ENCODE data around the gene RAD51C. TPM values are rescaled to one million over a fixed set of nuclear protein-coding genes. Genes with fewer than 3 reads are reported as not detected.
A peak's percentile ranks its signal among the peaks of the same experiment; 100 is the strongest.
"Not testable (repeated sequence)": the region's sequence is repeated elsewhere in the genome, so short reads cannot be mapped to it uniquely, and the experiment has no call there.

Gene RAD51C
- polyA plus RNA-seq (ENCODE audit: low read depth in 6 of 6) = 10 to 100 TPM; 44.9 to 96.2 (median 53.0) TPM

DNA sequence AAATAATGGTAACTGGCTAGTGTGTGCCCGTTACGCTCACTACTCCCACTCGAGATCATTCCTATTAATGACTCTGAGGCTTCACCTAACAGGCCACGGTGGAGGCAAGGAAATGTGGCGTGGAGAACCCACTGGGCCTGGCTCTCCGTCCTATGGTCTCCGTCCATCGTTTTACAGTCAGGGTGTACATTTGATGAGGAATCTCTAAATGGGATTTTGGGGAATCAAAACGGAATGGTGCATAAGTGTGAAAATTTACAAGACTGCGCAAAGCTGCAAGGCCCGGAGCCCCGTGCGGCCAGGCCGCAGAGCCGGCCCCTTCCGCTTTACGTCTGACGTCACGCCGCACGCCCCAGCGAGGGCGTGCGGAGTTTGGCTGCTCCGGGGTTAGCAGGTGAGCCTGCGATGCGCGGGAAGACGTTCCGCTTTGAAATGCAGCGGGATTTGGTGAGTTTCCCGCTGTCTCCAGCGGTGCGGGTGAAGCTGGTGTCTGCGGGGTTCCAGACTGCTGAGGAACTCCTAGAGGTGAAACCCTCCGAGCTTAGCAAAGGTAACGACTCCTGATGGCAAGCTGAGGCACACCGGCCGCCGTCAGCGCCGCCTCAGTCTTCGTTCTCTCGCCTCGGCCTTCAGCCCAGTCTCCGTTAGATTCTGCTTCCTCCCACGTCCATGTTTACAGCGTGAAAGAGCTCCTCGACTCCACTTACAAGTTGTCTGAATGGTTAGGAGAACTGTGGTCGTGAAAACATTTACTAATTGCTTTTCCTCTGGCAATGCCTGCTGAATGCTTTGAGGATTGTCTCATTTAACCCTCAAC, at the start of gene RAD51C:
Gene RAD51C (plus strand): TSS at position 364 of the 817 bp plus-strand sequence. CDS start 42 bp downstream, at position 406.
- Mint-ChIP-seq H3K4me3 (peak within 1 kb of the TSS; percentile 93 to 97 (median 95)), H3K27me3 (peaks cover 0 to 4% (median 0%) of the 10 kb centered on the region in 3 donors), H3K9me3 (peaks cover 0 to 2% (median 0%) of the 10 kb centered on the region in 7 donors), H3K36me3 (no peaks in the 10 kb centered on the region), H3K27ac (peak within 1 kb of the TSS; percentile 89 to 94 (median 92)), H3K4me1 (peaks cover 18 to 20% (median 19%) of the 10 kb centered on the region in 3 donors)
- peak; percentile 99 for ATAC-seq (ENCODE audit: low read depth in 2 of 2)
- peak; percentile 85 for DNase-seq

DNA sequence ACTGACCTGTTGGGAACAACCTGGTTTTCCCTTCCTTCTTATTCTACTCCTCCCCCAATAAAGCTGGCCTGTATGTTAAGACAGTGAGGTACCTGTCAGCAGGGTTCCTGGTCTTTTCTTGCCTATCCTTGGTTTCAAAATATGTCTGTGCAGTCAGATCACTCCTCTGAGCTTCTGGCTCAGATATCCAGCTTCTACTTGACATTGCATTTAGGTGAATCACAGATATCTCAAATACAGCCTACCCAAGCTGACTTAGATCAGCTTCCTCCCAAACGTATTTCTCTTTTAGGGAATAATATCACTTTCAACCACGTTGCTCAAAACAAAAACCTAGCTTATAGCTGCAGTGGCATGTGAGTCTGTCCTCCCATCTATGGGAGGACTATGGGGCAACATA, 49.3 kb upstream of the RAD51C start:
- no peaks in the 10 kb centered on the region for H3K36me3 Mint-ChIP-seq
- no peaks in the 10 kb centered on the region for H3K27me3 Mint-ChIP-seq
- no peak overlapping the region for H3K4me3 Mint-ChIP-seq
- H3K9me3 Mint-ChIP-seq = no peaks in the 10 kb centered on the region
- DNase-seq = no peak
- ATAC-seq (ENCODE audit: low read depth in 2 of 2) = no peak
- H3K27ac Mint-ChIP-seq = peak overlapping the region in 1 of 6 donors; percentile 2
- peaks cover 0 to 3% (median 0%) of the 10 kb centered on the region in 3 donors for H3K4me1 Mint-ChIP-seq

DNA sequence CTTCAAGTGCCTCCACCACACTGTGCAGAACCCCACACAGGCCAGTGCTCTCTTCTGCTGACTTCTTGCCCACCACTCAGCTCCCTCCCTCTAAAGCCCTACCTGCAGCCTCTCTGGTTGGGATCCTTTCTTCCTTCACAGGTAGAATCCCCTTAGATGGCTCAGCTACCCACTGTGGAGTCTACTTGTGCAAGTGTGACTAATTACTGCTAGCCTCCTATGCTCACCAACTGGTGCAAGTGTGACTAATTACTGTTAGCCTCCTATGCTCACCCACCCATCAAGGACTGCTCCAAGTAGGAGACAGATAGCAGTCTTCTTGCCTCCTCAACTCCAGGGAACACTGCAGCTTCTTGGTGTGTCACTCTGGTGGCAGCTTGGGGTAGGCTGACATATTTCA, 44.2 kb upstream of the RAD51C start:
- Mint-ChIP-seq H3K27ac (no peak overlapping the region), H3K4me1 (no peaks in the 10 kb centered on the region), H3K4me3 (no peak overlapping the region), H3K9me3 (no peaks in the 10 kb centered on the region), H3K27me3 (no peaks in the 10 kb centered on the region), H3K36me3 (no peaks in the 10 kb centered on the region)
- no peak for DNase-seq
- ATAC-seq (ENCODE audit: low read depth in 2 of 2) = no peak

DNA sequence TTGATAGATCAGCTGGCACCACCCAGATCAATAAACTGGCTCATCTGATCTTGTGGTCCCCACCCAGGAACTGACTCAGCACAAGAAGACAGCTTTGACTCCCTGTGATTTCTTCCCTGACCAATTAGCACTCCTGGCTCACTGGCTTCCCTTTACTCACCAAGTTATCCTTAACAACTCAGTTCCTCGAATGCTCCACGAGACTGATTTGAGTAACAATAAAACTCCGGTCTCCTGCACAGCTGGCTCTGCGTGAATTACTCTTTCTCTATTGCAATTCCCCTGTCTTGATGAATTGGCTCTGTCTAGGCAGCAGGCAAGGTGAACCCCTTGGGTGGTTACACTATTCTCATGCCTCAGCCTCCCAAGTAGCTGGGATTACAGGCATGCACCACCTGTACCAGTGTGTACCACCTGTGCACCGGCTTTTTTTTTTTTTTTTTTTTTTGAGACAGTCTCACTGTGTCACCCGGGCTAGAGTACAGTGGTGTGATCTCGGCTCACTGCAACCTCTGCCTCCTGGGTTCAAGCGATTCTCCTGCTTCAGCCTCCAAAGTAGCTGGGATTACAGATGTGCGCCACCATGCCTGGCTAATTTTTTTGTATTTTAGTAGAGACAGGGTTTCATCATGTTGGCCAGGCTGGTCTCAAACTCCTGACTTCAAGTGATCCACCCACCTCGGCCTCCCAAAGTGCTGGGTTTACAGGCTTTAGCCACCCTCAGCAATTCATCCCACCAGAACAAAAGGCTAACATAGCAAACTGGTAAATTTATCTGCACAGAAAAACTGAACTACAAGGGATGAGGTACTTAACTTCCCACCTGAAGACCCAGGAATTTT, 34.2 kb upstream of the RAD51C start:
- H3K27me3 Mint-ChIP-seq; H3K9me3 Mint-ChIP-seq; ATAC-seq (ENCODE audit: low read depth in 2 of 2); DNase-seq; H3K36me3 Mint-ChIP-seq: not testable (repeated sequence)
- H3K27ac Mint-ChIP-seq = peak overlapping the region in 5 of 6 donors; percentile 100
- H3K4me3 Mint-ChIP-seq = peak overlapping the region; percentile 80 to 94 (median 87)
- H3K4me1 Mint-ChIP-seq = peaks cover 14 to 18% (median 16%) of the 10 kb centered on the region in 3 donors

DNA sequence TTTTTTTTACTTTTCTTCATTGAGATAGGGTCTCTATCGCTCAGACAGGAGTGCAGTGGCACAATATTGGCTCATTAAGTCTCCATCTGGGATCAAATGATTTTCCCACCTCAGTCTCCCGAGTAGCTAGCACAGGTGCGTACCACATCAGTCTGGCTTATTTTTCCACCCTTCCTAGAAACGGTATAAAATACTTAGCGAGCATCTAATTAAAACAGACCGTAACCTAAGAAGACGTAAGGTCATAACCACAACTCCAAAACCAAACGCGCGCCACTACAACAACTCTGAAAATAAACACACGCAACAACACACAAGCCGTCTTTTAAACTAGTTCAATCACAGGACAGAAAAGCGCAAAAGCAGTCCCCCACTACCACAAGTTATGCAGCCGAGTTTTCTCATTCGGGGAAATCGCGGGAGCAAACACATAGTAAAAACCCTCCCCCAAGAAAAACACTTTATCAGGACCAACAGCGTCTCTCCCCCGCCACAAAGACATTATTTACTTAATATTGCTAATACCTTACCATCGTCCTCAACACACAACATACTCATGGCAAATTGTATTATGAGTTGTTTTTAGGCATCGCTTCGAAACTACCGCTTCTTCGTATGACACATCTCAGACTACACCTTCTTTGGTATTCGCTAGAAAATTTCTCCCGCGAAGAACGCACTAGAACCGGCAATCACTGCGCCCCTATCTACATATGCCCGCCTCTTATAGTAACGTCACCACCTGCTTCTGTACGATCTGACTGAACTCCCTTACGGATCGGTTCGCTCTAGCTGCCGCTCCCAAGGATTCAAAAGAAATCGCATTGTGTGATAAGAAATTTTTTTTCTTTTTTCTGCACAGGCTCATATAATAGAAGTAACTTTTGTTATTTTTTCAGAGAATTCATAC, 33.3 kb upstream of the RAD51C start:
- H3K36me3 Mint-ChIP-seq = no peaks in the 10 kb centered on the region
- H3K4me1 Mint-ChIP-seq = peaks cover 14 to 18% (median 16%) of the 10 kb centered on the region in 3 donors
- ATAC-seq (ENCODE audit: low read depth in 2 of 2) (peak; percentile 80 to 81), DNase-seq (peak; percentile 84)
- H3K27ac Mint-ChIP-seq = peak overlapping the region; percentile 100
- peak overlapping the region; percentile 80 to 94 (median 87) for H3K4me3 Mint-ChIP-seq
- peaks cover 0 to 6% (median 0%) of the 10 kb centered on the region in 3 donors for H3K27me3 Mint-ChIP-seq
- peaks cover 0 to 4% (median 0%) of the 10 kb centered on the region in 7 donors for H3K9me3 Mint-ChIP-seq

DNA sequence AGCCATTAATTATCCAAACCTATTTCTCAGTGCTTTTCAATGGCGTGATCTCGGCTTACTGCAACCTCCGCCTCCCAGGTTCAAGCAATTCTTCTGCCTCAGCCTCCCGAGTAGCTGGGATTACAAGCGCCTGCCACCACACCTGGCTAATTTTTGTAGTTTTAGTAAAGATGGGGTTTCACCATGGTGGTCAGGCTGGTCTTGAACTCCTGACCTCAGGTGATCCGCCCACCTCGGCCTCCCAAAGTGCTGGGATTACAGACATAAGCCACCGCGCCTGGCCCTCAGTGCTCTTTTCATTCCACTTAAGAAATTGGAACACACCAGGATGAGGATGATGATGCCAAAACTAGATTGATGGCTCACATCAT, 32.7 kb upstream of the RAD51C start:
- not testable (repeated sequence) for H3K36me3 Mint-ChIP-seq; DNase-seq; H3K27me3 Mint-ChIP-seq; H3K9me3 Mint-ChIP-seq; ATAC-seq (ENCODE audit: low read depth in 2 of 2)
- Mint-ChIP-seq H3K4me1 (peaks cover 14 to 18% (median 16%) of the 10 kb centered on the region in 3 donors), H3K4me3 (peak overlapping the region; percentile 80 to 94 (median 87)), H3K27ac (peak overlapping the region; percentile 100)

DNA sequence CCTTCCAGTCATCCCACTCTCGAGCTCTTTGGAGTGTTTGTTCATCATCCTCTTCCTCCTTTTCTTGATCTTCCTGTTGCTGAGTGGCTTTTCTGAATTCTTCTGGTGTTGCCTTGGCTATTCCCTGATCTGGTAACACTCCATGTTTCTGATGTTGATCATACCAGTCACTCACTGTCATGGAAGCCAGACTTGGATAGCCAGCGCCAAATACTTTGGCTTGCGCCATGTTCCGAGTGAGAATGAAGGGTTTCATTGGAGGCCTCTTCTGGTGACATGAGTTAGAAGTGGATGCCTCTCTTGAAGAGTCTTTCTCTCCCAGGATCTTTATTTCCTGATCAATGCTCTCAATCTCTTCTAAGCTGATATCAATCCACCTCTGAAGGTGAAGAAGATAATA, 31.8 kb upstream of the RAD51C start:
- no peak for DNase-seq
- H3K9me3 Mint-ChIP-seq = peaks cover 0 to 4% (median 0%) of the 10 kb centered on the region in 7 donors
- peaks cover 14 to 18% (median 16%) of the 10 kb centered on the region in 3 donors for H3K4me1 Mint-ChIP-seq
- peak overlapping the region; percentile 21 to 83 (median 70) for H3K4me3 Mint-ChIP-seq
- ATAC-seq (ENCODE audit: low read depth in 2 of 2) = no peak
- no peaks in the 10 kb centered on the region for H3K36me3 Mint-ChIP-seq
- peak overlapping the region in 3 of 6 donors; percentile 13 to 93 (median 67) for H3K27ac Mint-ChIP-seq
- H3K27me3 Mint-ChIP-seq = peaks cover 0 to 11% (median 0%) of the 10 kb centered on the region in 3 donors

DNA sequence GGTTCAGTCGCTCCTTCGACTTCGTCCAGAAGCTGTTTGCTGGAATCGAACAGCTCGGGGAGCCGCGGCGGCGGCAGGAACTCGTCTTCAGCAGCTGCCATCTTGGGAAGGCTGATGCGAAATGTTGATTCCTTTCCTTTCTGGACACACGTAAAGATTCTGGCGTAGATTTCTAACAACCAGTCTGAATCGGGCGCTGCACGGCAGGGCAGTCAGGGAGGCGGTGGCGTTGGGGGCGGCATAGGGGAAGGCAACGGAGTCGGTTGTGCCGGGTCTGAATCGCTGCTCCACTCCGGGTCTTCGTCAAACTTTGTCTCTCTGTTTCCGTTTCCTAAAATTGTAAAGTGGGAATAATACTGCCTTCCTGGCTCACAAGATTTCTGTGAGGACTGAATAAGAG, 30.9 kb upstream of the RAD51C start:
- Mint-ChIP-seq H3K4me3 (peak overlapping the region in 2 of 8 donors; percentile 26 to 72), H3K36me3 (no peaks in the 10 kb centered on the region), H3K9me3 (peaks cover 0 to 4% (median 0%) of the 10 kb centered on the region in 7 donors), H3K27ac (peak overlapping the region in 1 of 6 donors; percentile 15), H3K4me1 (peaks cover 16 to 22% (median 18%) of the 10 kb centered on the region in 3 donors), H3K27me3 (peaks cover 4 to 17% (median 5%) of the 10 kb centered on the region in 3 donors)
- ATAC-seq (ENCODE audit: low read depth in 2 of 2) (no peak), DNase-seq (no peak)

DNA sequence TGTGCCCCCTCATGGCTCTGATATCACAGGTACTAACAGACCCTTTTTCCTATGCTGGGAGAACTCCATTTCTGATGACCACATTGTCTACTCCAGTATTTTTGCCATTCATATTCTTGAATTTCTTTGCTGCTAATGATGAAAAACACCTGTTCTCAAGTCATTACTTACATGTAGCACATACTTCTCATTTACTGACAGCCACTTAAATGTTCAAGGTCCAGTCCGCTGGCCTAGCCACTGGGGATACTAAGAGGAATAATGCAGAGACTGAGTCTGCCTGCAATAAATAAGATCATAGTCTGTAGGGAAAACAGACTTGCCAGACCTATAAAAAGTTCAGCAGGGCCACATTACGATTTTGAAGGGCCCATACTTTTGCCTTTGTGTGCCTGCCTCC, 28.1 kb upstream of the RAD51C start:
- peaks cover 0 to 2% (median 0%) of the 10 kb centered on the region in 7 donors for H3K9me3 Mint-ChIP-seq
- H3K36me3 Mint-ChIP-seq = no peaks in the 10 kb centered on the region
- no peak for ATAC-seq (ENCODE audit: low read depth in 2 of 2)
- DNase-seq = no peak
- peak overlapping the region in 1 of 8 donors; percentile 2 for H3K4me3 Mint-ChIP-seq
- H3K4me1 Mint-ChIP-seq = peaks cover 10 to 12% (median 11%) of the 10 kb centered on the region in 3 donors
- H3K27me3 Mint-ChIP-seq = peaks cover 11 to 33% (median 25%) of the 10 kb centered on the region in 3 donors
- H3K27ac Mint-ChIP-seq = no peak overlapping the region

DNA sequence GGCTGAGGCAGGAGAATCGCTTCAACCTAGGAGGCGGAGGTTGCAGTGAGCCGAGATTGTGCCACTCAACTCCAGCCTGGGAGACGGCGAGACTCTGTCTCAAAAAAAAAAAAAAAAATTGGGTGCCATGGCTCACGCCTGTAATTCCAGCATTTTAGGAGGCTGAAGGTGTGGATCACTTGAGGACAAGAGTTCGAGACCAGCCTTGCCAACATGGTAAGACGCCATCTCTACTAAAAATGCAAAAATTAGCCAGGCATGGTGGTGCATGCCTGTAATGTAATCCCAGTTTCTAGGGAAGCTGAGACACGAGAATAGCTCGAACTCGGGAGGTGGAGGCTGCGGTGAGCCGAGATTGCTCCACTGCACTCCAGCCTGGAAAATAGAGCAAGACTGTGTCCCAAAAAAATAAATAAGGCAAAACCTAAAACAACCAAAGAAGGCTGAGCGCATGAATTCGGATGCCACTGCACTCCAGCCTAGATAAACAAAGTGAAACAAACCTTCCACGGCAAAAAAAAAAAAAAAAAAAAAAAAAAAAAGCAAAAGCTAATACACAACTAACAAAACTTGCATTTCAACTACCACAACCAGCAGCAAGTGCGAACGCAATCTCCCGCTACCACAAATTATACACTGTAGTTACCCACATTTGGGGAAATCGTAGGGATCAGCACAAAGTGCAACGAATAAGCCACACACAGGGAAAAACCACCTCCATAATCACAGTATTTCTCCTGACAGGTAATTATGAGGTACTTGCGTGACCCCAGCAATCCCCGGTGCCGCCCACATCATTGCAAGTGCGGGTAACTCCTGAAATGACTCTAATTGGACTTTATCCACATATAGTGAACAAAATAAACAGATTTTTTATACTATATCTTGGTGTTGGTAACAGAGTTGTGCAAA, 26.2 kb upstream of the RAD51C start:
- Mint-ChIP-seq H3K27ac (peak overlapping the region in 2 of 6 donors; percentile 82 to 87), H3K4me3 (peak overlapping the region in 7 of 8 donors; percentile 54 to 74 (median 68)), H3K27me3 (peaks cover 16 to 40% (median 25%) of the 10 kb centered on the region in 3 donors), H3K36me3 (no peaks in the 10 kb centered on the region), H3K9me3 (no peaks in the 10 kb centered on the region), H3K4me1 (peaks cover 8 to 9% (median 8%) of the 10 kb centered on the region in 3 donors)
- ATAC-seq (ENCODE audit: low read depth in 2 of 2) (peak in 1 of 2 donors; percentile 14), DNase-seq (no peak)

DNA sequence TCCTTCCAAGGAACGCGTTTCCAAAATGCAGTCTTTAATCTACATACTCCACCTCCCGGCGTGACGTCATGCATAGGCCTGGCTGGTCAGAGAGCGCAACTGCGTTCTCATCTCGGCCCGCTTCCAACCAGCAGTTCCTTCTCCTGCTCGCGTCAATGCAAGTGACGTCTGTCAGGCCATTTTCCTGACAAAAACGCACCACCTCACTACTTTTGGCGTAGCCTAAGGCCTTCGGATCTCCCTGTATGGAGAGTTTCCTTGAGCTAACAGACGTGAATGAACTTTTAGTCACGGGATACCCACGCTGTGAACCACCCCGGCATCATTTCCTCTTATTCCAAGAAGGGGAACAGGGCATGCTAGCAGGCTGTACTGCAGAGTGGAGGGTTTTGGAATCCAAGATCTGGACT, 25.5 kb upstream of the RAD51C start:
- Mint-ChIP-seq H3K36me3 (no peaks in the 10 kb centered on the region), H3K4me1 (peaks cover 8 to 9% (median 8%) of the 10 kb centered on the region in 3 donors), H3K9me3 (no peaks in the 10 kb centered on the region), H3K27me3 (peaks cover 16 to 40% (median 25%) of the 10 kb centered on the region in 3 donors), H3K27ac (peak overlapping the region in 5 of 6 donors; percentile 8 to 92 (median 82)), H3K4me3 (peak overlapping the region; percentile 25 to 74 (median 67))
- peak; percentile 73 to 84 for ATAC-seq (ENCODE audit: low read depth in 2 of 2)
- DNase-seq = peak; percentile 28
